K562 (cell line): ENCODE measurements around the gene FAM90A26. TPM values are rescaled to one million over a fixed set of nuclear protein-coding genes. Genes with fewer than 3 reads are reported as not detected.
"Not testable (repeated sequence)": the region's sequence is repeated elsewhere in the genome, so short reads cannot be mapped to it uniquely, and the experiment has no call there.

Source experiments
- ATAC-seq: fragments of 200-7000 bp; cut with Tn5 transposase; 3 replicates; pipeline ENCODE4 v1.9.1; 2020; ENCODE audit warnings: moderate library complexity
- BruUV-seq: library from RNA; stranded (reverse); fragments of 400-500 nt; replicated peaks from 2 replicates; lab custom pipeline; 2021; lab: Mats Ljungman, UMichigan
- CTCF ChIA-PET: fragments of 300-600 bp; formaldehyde crosslinking; extraction: SDS; loops from one replicate; lab custom pipeline; 2021; ENCODE audit warnings: low intra/inter-chr PET ratio; lab: Yijun Ruan, JAX
- POLR2A ChIA-PET: fragments of 300-600, 350-650 bp; sonication (Branson Sonifier 250); formaldehyde crosslinking; extraction: SDS; loops from one replicate; lab custom pipeline; 2021; ENCODE audit warnings: antibody characterized with exemption, inconsistent platforms; lab: Yijun Ruan, JAX
- DNase-seq, 4 experiments: peaks; one replicate each; pipeline versions ENCODE4 v3.0.0 to v3.0.0-alpha.2; 2011 to 2018; ENCODE audit warnings: low spot score in 3 of 4, mixed read lengths in 3 of 4; ENCODE audit errors: extremely low read depth in 1 of 4
- FAIRE-seq: peaks from 2 replicates; lab custom pipeline; 2011; peaks lifted over from hg19 to GRCh38; lab: Jason Lieb, UNC
- H2AFZ ChIP-seq: 2 replicates; pipeline ENCODE4 v1.6.0; 2011; ENCODE audit warnings: low read depth, low read length, control low read depth, inconsistent platforms
- H3K27ac ChIP-seq: fragments of 200-600 bp; 3 replicates; pipeline ENCODE4 v1.8.0; 2011; ENCODE audit warnings: low read depth, mild to moderate bottlenecking, control low read depth, inconsistent platforms, low read length, moderate library complexity, mixed read lengths; ENCODE audit errors: extremely low read depth
- H3K27me3 ChIP-seq, 2 experiments: fragments of 300-600 bp in 1 of 2; 2 replicates in 1 of 2; 3 replicates in 1 of 2; pipeline versions ENCODE4 v1.6.0 to v1.8.0; 2011; ENCODE audit warnings: inconsistent platforms in 2 of 2, low read length in 2 of 2, mild to moderate bottlenecking in 1 of 2, mixed read lengths in 1 of 2, moderate library complexity in 1 of 2; ENCODE audit not compliant: control insufficient read depth in 2 of 2, insufficient read depth in 2 of 2
- H3K36me3 ChIP-seq: fragments of 300-600 bp; 3 replicates; pipeline ENCODE4 v1.8.0; 2011; ENCODE audit warnings: mild to moderate bottlenecking, low read length, inconsistent platforms; ENCODE audit not compliant: control insufficient read depth, insufficient read depth
- H3K4me1 ChIP-seq, 2 experiments: fragments of 200-600 bp in 1 of 2; replicated peaks in 1 of 2; 2 replicates in 1 of 2; 3 replicates in 1 of 2; pipeline versions ENCODE4 v1.5.1 to v1.8.0; 2011; ENCODE audit warnings: inconsistent platforms in 2 of 2, low read length in 2 of 2, mild to moderate bottlenecking in 1 of 2, mixed read lengths in 1 of 2, moderate library complexity in 1 of 2; ENCODE audit not compliant: control insufficient read depth in 2 of 2, insufficient read depth in 2 of 2
- H3K4me2 ChIP-seq: 2 replicates; pipeline ENCODE4 v1.6.1; 2011; ENCODE audit warnings: low read length, control low read depth, inconsistent platforms, mixed read lengths; ENCODE audit not compliant: insufficient read depth
- H3K4me3 ChIP-seq: fragments of 200-600 bp; sonication (generic), shearing (Covaris generic); 2 replicates; pipeline ENCODE4 v1.5.1; 2016; ENCODE audit warnings: control low read depth, inconsistent platforms
- H3K79me2 ChIP-seq: fragments of 200-600 bp; 3 replicates; pipeline ENCODE4 v1.8.0; 2011; ENCODE audit warnings: low read length, inconsistent platforms; ENCODE audit not compliant: control insufficient read depth, insufficient read depth
- H3K9ac ChIP-seq, 2 experiments: 2 replicates each; pipeline versions ENCODE4 v1.6.0 to v1.6.1; 2011; ENCODE audit warnings: low read depth in 2 of 2, low read length in 2 of 2, control low read depth in 1 of 2, inconsistent platforms in 1 of 2, mild to moderate bottlenecking in 1 of 2, mixed read lengths in 1 of 2; ENCODE audit not compliant: insufficient read depth in 1 of 2
- H3K9me1 ChIP-seq: one replicate; pipeline ENCODE4 v1.6.0; 2011; ENCODE audit warnings: inconsistent platforms, mild to moderate bottlenecking, low read length, moderate library complexity; ENCODE audit not compliant: control insufficient read depth, insufficient read depth
- H3K9me3 ChIP-seq: replicated peaks from 2 replicates; pipeline ENCODE4 v1.5.1; 2011; ENCODE audit warnings: low read depth, low read length, inconsistent platforms; ENCODE audit not compliant: control insufficient read depth, insufficient read depth
- H4K20me1 ChIP-seq: replicated peaks from 2 replicates; pipeline ENCODE4 v1.6.1; 2011; ENCODE audit warnings: low read length, inconsistent platforms, mixed read lengths; ENCODE audit not compliant: control insufficient read depth, insufficient read depth
- WGBS: fragments of 100-300 bp; shearing (Covaris generic); methylation state at CpG from one replicate; pipeline ENCODE4 v1.1.6; 2016; ENCODE audit warnings: low coverage, mixed read lengths; ENCODE audit not compliant: insufficient coverage; ENCODE audit errors: missing lambda C conversion rate; 5-methylcytosine and 5-hydroxymethylcytosine counted together
- in situ Hi-C: fragments of 300-500 bp; cut with MboI; formaldehyde crosslinking; loops from 4 replicates; pipeline ENCODE4 v1.15.0; 2018; ENCODE audit warnings: inconsistent platforms, mixed read lengths
- intact Hi-C: fragments of 100-400 bp; cut with micrococcal nuclease; formaldehyde crosslinking; loops from 2 replicates; pipeline ENCODE4 v1.14.2; 2022
- polyA plus RNA-seq, 8 experiments: library from polyadenylated mRNA; depleted of rRNA in 4 of 8; stranded (reverse) in 5 of 8; unstranded in 3 of 8; fragments of >200 nt; fragmentation: Nextera tagmentation in 2 of 8; fragmentation: Illumina TruSeq in 1 of 8; extraction: Ambion mirVana in 2 of 8; extraction: Trizol in 1 of 8; gene quantifications; 2 replicates each; pipeline versions ENCODE4 v1.2.1 to v1.2.3, GENCODE V29; 2011 to 2014; ENCODE audit warnings: inconsistent platforms in 1 of 8, missing spikeins in 1 of 8
- total RNA-seq, 7 experiments: library from RNA; depleted of rRNA in 6 of 7; stranded (reverse); fragments of >200 nt in 6 of 7; fragmentation: Illumina TruSeq in 2 of 7; extraction: Trizol in 2 of 7; gene quantifications; 2 replicates each; pipeline versions ENCODE4 v1.2.1 to v1.2.3, GENCODE V29; 2011 to 2021; ENCODE audit warnings: low replicate concordance in 1 of 7

The FAM90A26 gene
- total and polyA plus RNA-seq, 9 of the 15 experiments (the other 6 are each of a cell fraction or from before 2014, with no cell fraction given) = not detected

GRCh38 chr4:9215105-9215504 lies 44.9 kb downstream of the FAM90A26 start, which contains the start of gene USP17L11:
USP17L11 (plus strand) TSS chr4:9215405; CDS start chr4:9215405, 0 bp downstream.
- H3K4me2 ChIP-seq, H2AFZ ChIP-seq, H3K4me3 ChIP-seq, CTCF ChIA-PET, intact Hi-C loops, in situ Hi-C loops, H4K20me1 ChIP-seq, DNase-seq, H3K36me3 ChIP-seq, H3K9me1 ChIP-seq, H3K9me3 ChIP-seq, POLR2A ChIA-PET, H3K79me2 ChIP-seq, H3K4me1 ChIP-seq, ATAC-seq, FAIRE-seq, H3K27me3 ChIP-seq, H3K9ac ChIP-seq, BruUV-seq, H3K27ac ChIP-seq: not testable (repeated sequence)
- no CpG with 5 or more reads among the region's 14 CpGs for WGBS

GRCh38 chr4:9219852-9220251 lies 49.6 kb downstream of the FAM90A26 start, which contains the start of gene USP17L12:
USP17L12 (plus strand) TSS chr4:9220152; CDS start chr4:9220152, 0 bp downstream.
- H3K36me3 ChIP-seq, H3K9ac ChIP-seq, H3K4me2 ChIP-seq, H4K20me1 ChIP-seq, H3K9me3 ChIP-seq, DNase-seq, H3K4me1 ChIP-seq, intact Hi-C loops, H3K79me2 ChIP-seq, H3K9me1 ChIP-seq, H3K4me3 ChIP-seq, FAIRE-seq, H2AFZ ChIP-seq, POLR2A ChIA-PET, H3K27me3 ChIP-seq, CTCF ChIA-PET, BruUV-seq, ATAC-seq, H3K27ac ChIP-seq: not testable (repeated sequence)
- in situ Hi-C loops = loop anchor here (10.0 kb wide), 1 partner anchor 65 kb away; no protein-coding TSS in a partner anchor
- no CpG with 5 or more reads among the region's 13 CpGs for WGBS

DNA sequence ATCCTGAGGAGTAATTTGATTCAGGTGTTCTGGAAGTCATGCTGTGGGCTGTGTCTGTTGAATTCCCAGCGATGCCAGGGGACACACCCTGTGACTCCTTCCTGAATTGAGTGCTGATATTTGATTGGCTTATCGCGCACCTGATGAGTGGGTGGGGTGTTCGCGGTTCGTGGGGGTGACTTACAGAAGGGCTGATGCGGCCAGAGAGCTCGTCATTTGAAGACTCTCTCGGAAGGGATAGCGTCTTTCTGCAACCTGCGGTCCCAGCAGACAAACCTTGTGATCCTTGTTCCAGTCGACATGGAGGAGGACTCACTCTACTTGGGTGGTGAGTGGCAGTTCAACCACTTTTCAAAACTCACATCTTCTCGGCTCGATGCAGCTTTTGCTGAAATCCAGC lies 54.4 kb downstream of the FAM90A26 start, which contains the start of gene USP17L13:
TSS of gene USP17L13 (plus strand) at position 301 of the 400 bp plus-strand sequence. CDS start at position 301, 0 bp downstream.
- H3K79me2 ChIP-seq, H3K4me1 ChIP-seq, H2AFZ ChIP-seq, DNase-seq, H3K27me3 ChIP-seq, H3K9ac ChIP-seq, H3K9me1 ChIP-seq, CTCF ChIA-PET, H4K20me1 ChIP-seq, POLR2A ChIA-PET, H3K9me3 ChIP-seq, BruUV-seq, H3K27ac ChIP-seq, intact Hi-C loops, H3K4me3 ChIP-seq, H3K36me3 ChIP-seq, FAIRE-seq, ATAC-seq, H3K4me2 ChIP-seq: not testable (repeated sequence)
- WGBS = no CpG with 5 or more reads among the region's 14 CpGs
- in situ Hi-C loops = loop anchor here (10.0 kb wide), 1 partner anchor 70 kb away; no protein-coding TSS in a partner anchor
